GM10847 (cell line): ENCODE measurements around the gene BLOC1S4.

Experiments
- POLR2A ChIP-seq: IDR thresholded peaks from 2 replicates; pipeline ENCODE4 v1.6.1; 2011; ENCODE audit not compliant: insufficient read length; ENCODE audit errors: extremely low read depth

Gene BLOC1S4

DNA sequence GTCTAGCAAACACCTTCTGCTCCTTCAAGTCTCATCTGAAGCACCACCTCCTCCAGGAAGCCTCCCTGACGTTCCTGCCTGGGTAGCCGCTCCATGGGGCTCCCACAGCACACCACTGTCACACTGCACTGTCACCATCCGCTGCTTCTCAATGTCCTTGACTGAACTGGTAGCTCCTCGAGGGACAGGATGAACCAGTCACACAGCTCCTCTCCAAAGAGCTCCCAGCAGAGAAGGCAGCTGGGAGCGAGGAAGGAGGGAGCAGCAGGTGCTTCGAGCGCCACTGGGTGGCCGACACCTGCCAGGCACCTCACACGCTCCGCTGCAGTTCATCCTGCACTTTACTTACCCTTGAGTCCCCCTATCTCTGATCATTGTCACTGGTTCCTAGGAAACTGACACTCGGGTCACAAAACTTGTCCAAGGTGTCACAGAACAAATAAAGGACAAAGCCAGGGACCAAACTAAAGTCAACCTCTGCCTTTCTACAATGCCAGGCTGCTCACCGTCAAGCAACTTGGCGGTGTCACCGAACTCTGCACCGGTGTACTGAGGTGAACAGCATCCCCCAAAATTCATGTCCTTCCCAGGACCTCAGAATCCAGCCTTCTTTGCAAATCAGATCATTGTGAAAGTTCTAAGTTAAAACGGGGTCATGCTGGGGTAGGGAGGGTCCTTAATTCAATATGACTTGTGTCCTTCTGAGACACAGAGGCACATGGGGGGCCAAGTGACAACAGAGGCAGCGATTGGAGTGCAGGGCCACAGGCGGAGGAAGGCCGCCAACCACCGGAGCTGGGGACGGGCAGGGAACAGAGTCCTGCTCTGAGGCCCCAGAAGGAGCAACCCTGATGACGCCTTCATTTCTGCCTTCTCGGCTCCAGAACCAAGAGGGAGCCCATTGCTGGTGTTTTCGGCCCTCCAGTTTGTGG, 27.8 kb upstream of the BLOC1S4 start:
- TF ChIP-seq POLR2A, result no peak

DNA sequence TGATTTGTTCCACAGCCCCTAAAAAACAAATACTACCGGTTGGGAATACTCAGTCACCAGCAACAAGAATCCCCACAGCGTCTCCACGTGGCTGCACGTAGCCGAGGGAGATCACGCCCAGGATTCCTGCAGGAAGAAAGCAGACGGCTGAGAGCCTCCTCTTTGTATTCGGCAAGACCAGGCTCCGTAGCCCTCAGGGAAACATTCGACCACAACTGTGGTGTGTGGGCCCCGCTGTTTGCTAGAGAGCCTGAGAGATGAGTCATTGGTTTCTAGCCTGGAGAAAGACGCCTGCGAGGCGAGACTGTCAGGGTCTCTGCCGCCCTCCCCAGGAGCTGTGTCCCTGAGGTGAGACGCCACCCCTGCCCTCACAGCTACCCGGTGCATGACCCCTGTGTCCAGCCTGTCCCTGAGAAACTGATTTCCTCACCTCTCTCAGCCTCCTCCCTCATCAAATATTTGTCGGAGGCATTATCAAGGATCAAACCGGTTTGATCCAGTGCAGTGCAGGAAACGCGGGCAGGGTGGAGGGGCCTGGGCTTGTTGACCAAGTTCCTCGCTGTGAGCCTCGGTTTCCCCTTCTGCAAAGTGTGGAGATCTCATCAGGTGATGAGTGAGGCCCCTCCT, 27.0 kb upstream of the BLOC1S4 start:
- no peak for TF ChIP-seq POLR2A

DNA sequence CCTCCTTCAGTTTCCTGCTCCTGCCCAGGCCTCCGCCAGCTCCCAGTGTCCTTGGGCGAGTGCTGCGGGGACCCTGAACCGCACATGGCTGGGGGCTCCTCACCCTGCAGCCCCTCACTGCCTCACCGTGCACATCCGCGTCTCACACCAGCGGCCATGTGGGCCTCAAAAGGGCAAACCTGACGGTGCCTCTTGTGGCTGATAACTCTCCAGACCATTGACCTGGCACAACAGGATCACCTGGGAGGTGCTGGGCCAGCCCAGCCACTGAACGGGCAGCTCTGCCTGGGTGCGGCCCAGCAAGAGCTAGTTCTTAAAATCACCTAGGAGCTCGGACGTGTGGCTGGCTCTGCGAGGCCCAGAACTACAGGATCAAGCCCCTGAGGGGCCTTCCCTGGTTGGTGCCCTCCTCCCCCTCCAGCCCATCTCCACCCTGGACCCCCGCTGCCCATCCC, 26.4 kb upstream of the BLOC1S4 start:
- TF ChIP-seq POLR2A, result no peak

GRCh38 chr4:6692379-6692778, 23.6 kb upstream of the BLOC1S4 start:
- TF ChIP-seq POLR2A, result no peak

- TF ChIP-seq POLR2A, result no peak
These were observed 23.2 kb upstream of the BLOC1S4 start for GRCh38 chr4:6692806-6693205.

DNA sequence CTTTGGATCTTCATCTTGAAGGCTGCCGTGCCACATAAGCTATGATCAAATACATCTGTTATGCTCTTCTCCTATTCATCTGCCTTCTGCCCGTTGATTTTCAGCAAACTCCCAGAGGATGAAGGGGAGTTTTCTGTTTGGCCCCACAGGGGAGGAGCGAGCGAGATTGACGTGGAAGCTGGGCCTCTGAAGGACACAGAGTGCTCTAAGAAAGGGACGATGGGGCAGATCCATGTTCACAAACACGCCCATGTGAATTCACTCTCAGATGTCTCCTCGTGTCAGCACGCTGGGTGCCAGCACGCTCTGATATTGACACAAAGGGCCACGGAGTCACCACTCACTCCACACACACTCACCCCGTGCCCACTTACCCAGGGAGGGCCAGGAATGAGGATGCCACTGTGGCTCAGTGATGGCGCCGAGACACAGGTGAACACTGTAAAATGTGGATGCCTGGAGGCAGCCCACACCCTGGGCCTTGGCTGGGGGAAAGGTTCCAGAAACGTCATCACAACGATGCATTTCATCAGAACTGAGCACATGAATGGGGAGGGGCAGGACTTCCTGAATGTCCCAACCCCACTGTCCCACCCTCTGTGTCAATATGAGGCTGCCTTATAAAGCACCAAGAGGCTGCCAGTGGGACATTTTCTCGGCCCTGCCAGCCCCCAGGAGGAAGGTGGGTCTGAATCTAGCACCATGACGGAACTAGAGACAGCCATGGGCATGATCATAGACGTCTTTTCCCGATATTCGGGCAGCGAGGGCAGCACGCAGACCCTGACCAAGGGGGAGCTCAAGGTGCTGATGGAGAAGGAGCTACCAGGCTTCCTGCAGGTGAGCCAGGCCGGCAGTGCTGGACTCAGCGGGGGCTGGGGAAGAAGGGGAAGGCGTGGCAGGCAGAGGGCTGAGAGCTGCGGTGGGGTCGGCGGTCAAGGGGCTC, 22.5 kb upstream of the BLOC1S4 start, which contains the start of gene S100P:
S100P (plus strand) TSS at position 648 of the 946 bp plus-strand sequence; CDS start at position 703, 55 bp downstream.
- TF ChIP-seq POLR2A, result no peak

- TF ChIP-seq POLR2A, result no peak
These were observed 21.6 kb upstream of the BLOC1S4 start for GRCh38 chr4:6694177-6694901.

GRCh38 chr4:6695660-6696610, 20.0 kb upstream of the BLOC1S4 start:
- no peak for TF ChIP-seq POLR2A

- TF ChIP-seq POLR2A, result no peak
These were observed 19.4 kb upstream of the BLOC1S4 start for GRCh38 chr4:6696611-6697010.

DNA sequence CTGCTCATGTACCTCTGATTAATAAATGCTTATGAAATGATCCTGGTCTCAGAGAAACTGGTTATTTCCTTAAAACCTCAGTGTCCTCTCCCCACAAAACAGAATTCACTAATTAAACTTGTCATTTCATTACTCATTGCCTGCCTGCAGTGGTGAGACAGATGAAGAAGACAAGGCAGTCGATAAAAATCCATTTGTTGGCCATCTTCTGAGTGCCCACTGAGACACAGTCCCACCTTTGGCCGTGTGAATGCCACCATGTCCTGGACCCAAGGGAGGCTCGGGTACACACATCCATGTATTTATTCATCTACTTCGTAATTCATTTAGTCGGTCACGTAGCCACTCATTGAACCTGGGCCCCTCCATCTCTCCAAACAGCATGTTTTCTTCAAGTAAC, 18.8 kb upstream of the BLOC1S4 start:
- no peak for TF ChIP-seq POLR2A

DNA sequence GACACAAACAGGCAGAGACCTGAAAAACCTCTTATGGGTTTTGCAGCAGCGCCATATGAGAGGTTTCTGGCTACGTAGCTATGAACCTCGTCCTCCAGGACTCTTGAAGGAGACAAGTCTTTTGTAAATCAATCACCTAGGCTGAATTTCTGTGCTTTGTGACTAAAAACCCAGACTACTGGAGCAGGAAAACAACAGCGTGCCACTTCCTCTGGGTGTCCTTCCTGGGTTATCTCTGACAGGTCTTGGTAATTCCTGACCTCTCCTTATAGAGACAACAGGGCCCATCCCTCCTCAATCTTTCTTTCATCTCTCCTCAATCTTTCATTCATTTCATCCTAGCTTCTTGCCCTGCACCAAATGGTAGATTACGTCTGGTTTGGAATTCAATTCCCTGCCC, 16.6 kb upstream of the BLOC1S4 start:
- no peak for TF ChIP-seq POLR2A

- no peak for TF ChIP-seq POLR2A
These were observed 16.1 kb upstream of the BLOC1S4 start for GRCh38 chr4:6699903-6700302.

DNA sequence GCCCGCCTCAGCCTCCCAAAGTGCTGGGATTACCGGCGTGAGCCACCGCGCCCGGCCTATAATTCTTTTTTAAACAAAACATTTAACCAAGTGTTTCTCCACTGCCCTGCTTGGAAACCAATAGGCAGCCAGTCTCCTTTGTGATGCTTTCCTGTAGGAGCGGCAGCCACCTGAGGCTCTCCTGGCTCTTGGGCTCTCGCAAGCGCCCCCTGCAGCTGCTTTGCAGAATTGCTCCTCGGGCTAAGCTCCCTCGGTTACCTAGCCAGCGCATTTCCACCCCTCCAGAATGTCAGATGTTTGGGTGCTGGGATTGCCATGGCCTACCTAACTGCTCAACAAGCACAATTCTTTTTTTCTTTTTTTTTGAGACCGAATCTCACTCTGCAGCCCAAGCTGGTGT, 14.6 kb upstream of the BLOC1S4 start:
- TF ChIP-seq POLR2A, result no peak
